Measurements from ENCODE around the gene MRPL38.

DNA sequence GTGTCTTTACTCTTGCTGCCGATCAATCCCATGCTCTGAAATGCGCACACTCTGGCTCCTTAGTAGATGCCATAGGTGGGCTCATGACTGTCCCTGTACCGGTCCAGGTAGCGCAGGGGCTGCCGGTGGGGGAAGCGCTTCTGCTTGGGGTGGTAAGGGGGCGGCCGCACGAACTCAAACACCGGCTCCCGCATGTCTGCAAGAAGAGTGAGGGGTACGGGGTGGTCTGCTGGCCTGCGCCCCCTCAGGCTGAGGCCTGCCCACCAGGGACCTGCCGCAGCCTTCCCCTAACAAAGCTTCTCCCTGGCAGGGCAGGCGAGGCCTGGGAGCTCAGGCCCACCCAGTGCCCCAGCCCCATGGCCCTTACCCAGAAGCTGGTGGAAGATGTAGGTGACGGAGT lies 5.9 kb downstream of the MRPL38 start:
- TF ChIP-seq, protein P1, sequence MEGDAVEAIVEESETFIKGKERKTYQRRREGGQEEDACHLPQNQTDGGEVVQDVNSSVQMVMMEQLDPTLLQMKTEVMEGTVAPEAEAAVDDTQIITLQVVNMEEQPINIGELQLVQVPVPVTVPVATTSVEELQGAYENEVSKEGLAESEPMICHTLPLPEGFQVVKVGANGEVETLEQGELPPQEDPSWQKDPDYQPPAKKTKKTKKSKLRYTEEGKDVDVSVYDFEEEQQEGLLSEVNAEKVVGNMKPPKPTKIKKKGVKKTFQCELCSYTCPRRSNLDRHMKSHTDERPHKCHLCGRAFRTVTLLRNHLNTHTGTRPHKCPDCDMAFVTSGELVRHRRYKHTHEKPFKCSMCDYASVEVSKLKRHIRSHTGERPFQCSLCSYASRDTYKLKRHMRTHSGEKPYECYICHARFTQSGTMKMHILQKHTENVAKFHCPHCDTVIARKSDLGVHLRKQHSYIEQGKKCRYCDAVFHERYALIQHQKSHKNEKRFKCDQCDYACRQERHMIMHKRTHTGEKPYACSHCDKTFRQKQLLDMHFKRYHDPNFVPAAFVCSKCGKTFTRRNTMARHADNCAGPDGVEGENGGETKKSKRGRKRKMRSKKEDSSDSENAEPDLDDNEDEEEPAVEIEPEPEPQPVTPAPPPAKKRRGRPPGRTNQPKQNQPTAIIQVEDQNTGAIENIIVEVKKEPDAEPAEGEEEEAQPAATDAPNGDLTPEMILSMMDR (IDR thresholded peaks at IDR 0.05; ENCODE audit: insufficient read depth, low read depth, low read length), result no peak
- no peak for TF ChIP-seq EZH2 (IDR thresholded peaks at IDR 0.05; ENCODE audit: insufficient read depth, low read length)

Data from astrocyte (in vitro differentiated cells and primary cell).